GM12892 (cell line): Measurements from ENCODE around the gene CEP83.

Experiments
- POLR2A ChIP-seq: IDR thresholded peaks from 2 replicates; pipeline ENCODE4 v1.6.1; 2011; ENCODE audit warnings: low read depth, low read length, control low read depth
- POLR2AphosphoS5 ChIP-seq: IDR thresholded peaks from 2 replicates; pipeline ENCODE4 v1.6.1; 2011; ENCODE audit warnings: low read depth, low read length, control low read depth
- TAF1 ChIP-seq: IDR thresholded peaks from 2 replicates; pipeline ENCODE4 v1.6.1; 2011; ENCODE audit warnings: low read depth, mild to moderate bottlenecking, control low read depth, low read length, borderline replicate concordance

DNA sequence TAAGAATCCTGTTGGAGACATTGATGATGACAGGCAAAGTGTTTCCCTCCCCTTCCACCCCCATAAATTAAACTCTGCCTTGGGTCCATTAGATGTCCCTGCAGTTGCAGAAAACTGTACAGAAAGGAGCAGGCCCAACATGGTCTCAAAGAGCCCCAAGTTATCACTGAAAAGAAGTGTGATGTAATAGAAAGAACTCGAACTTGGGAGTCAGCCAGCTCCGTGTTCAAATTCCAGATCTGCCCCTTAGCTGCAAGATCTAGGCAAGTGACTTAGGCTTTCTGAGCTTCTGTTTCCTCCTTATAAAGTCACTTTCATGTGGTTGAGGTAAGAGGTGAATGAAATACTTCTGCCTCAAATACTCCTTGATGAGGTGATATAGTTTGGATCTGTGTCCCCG, 49.6 kb upstream of the CEP83 start:
- TF ChIP-seq POLR2A (no peak), POLR2AphosphoS5 (no peak), TAF1 (no peak)
